ENCODE data around the gene ASIC3.

- TF ChIP-seq CTCF (conservative IDR thresholded peaks at IDR 0.05; ENCODE audit: low read depth, low read length) (no peak), SMC3 (IDR thresholded peaks at IDR 0.05; ENCODE audit: low read depth, low read length) (no peak), USF2 (IDR thresholded peaks at IDR 0.05; ENCODE audit: low read depth, low read length) (no peak), RAD21 (IDR thresholded peaks at IDR 0.05; ENCODE audit: low read length) (no peak), FOS (IDR thresholded peaks at IDR 0.05; ENCODE audit: low read depth, low read length) (no peak), POLR2A (IDR thresholded peaks at IDR 0.05; ENCODE audit: low read depth, low read length) (no peak), MXI1 (IDR thresholded peaks at IDR 0.05; ENCODE audit: borderline replicate concordance, low read depth, low read length) (no peak), BHLHE40 (IDR thresholded peaks at IDR 0.05; ENCODE audit: low read depth, low read length) (no peak)
These were observed 28.1 kb upstream of the ASIC3 start for GRCh38 chr7:151020231-151020630.

All from IMR-90 (cell line).